Measurements from ENCODE around the gene AGMAT.

The AGMAT gene, protein sequence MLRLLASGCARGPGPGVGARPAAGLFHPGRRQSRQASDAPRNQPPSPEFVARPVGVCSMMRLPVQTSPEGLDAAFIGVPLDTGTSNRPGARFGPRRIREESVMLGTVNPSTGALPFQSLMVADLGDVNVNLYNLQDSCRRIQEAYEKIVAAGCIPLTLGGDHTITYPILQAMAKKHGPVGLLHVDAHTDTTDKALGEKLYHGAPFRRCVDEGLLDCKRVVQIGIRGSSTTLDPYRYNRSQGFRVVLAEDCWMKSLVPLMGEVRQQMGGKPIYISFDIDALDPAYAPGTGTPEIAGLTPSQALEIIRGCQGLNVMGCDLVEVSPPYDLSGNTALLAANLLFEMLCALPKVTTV

DNA sequence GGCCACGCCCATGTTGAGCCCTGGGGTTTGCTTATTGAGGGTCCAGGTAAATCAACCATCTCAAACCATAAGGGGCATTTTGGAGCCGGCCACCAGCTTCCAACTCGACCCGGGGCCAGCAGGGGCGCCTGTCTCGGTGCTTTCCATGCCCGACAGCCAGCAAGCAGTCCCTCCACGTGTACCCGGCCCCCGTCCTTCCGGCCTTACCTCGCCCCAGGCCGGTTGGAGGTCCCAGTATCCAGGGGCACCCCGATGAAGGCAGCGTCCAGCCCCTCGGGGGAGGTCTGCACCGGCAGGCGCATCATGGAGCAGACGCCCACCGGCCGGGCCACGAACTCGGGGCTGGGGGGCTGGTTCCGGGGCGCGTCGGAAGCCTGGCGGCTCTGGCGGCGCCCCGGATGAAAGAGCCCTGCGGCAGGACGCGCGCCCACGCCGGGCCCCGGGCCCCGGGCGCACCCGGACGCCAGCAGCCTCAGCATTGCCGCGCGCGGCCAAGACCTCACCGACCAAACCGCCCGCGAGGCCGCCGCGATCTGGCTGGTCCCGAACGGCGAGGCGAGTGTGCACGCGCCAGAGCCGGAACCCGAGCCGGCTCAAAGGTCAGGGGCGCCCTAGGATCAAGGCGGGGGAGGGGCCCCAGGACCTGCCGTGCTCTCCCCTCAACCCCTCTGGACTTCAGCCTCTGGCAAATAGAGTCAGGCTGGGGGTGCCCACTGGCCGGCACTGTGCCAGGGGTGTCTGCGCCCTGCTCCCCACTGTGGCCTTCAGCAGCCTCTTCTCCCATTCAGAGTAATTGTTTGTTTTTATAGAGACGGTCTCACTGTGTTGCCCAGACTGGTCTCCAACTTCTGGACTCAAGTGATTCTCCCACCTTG is at the start of gene AGMAT:
TSS of gene AGMAT (minus strand) at position 563 of the 875 bp plus-strand sequence. CDS start at position 479, 84 bp downstream.
- DNase-seq, result peak; percentile 72

DNA sequence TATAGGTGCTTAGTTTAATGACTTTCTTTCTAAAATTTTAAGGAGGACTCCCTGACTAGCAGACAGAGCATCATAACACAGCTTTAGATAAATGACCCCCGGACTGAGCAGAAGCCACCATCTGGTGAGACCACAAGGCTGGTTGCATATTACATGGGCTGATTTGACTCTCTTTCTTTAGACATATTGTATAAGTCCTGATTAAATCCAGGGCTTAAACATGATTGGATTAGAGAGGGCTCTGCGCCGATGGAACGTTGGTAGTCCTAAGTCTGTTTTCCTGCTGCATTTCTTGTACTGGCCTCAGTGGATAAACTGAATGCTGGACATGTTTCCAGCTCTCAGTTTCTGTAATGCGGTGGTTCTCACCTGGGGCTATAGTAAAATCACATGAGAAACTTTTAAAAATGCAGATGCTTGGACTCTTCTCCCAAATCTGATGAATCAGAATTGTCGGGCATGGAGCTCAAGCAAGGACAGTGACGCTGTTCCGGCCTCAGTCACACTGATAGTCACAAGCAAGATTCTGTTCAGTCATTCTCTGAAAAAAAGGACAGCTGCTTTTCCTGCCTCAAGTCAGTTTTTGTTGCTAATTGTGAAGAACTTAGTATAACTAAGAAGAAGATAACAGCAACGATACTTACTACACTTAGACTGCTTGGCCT is 49.0 kb upstream of the AGMAT start:
- DNase-seq, result no peak

DNA sequence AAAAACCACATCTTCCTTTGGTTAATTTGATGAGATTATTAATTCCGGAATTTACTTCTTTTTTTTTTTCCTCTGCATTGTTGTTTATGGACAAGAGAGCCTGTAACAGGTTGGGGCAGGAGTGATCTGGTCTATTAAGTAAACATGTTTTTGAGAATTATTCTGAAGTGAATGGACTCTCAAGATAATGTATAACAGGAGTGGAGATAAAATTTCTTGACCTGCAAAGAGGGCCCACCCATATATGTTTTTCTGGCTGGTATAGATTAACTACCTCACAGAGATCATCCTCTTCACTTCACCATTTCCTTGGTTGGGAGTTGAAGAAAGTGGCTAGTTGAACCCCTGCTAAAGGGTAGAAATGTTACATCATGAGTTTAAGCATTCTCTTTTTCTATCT is 43.2 kb upstream of the AGMAT start:
- no peak for DNase-seq

DNA sequence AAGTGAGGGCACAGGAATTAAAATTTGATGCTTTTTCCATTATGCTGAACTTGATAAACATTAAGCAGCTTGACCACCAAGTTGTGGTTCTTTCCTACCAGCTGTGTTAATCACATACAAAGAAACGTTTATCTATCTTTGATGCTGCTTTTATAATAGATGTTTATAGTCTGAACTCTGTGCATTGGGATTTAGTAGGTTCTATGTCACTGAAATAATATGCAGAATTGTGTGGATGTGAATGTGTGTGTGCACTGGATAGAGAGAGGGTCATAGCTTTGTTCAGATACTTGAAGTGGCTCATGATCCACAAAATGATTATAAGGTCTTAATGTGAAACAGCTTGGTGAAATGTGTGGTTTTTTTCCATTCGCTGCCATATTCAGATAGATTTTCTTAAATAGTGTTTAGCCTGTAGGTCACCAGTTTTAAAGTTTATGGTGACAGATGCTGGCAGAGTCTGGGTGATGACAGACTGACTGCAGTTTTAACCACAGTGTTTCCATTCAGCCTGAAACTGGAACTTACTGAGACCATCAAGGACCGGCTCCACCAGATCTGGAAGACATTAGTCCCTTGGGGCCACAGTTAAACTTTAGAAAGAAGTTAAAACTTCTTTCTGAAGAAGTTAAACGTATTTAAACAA is 42.6 kb upstream of the AGMAT start:
- DNase-seq, result no peak

DNA sequence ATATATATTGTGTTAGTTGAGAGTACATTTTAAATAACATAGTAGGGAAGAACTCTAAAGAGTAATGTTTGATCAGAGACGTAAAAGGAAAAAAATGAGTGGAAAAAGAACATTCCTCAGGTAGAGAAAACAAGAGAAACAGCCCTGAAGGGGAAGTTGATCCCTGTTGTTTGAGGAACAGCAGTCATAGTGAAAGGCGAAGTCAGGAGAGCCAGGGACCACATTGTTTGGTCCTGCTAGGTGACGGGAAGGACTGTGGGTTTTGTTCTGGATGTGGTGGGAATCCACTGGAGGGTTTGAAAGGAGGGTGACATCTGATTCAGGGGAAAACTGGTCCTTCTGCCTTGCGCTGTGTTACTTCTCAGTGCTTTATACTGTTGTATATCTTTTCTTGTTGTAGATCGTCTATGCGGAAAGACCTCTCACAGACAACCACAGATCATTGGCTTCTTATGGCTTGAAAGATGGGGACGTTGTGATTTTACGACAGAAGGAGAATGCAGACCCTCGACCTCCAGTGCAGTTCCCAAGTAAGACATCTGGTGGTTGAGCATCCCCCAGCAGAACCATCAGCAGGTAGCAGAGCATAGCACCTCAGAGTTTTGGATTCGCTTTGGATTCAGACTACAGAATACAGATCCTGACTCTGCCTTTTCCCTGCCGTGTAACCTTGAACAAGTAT is 41.6 kb upstream of the AGMAT start:
- no peak for DNase-seq

DNA sequence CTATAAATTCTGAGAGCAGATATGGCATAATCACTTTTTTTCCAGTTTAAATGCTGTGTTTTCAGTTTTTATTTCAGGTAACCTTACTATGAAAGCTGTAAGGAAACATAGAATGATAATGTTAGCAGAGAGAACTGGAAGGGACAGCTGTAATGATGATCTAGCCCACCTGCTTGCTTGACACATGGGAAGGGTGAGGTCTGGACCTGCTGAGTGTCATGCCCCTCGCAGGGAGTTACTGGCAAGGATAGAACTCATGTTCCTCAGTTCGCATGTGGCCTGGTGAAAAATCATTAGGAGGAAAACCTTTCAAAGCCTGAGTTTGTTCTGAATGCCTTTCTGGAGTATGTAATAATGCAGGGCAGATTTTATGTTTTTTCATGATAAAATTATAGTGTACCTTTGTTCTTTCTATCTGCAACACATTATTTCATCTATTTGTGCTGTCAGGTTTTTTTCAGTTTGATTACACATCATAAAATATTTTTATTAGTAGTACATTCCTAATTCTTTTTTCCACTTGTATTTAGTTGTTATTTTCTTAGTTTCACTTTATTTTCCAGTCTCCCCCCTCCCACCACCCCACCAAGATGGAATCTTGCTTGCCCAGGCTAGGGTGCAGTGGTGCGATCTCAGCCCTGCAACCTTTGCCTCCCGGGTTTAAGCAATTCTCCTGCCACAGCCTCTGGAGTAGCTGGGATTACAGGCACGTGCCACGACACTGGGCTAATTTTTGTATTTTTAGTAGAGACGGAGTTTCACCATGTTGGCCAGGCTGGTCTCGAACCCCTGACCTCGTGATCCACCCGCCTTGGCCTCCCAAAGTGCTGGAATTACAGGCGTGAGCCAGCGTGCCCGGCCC is 40.4 kb upstream of the AGMAT start:
- DNase-seq, result no peak

DNA sequence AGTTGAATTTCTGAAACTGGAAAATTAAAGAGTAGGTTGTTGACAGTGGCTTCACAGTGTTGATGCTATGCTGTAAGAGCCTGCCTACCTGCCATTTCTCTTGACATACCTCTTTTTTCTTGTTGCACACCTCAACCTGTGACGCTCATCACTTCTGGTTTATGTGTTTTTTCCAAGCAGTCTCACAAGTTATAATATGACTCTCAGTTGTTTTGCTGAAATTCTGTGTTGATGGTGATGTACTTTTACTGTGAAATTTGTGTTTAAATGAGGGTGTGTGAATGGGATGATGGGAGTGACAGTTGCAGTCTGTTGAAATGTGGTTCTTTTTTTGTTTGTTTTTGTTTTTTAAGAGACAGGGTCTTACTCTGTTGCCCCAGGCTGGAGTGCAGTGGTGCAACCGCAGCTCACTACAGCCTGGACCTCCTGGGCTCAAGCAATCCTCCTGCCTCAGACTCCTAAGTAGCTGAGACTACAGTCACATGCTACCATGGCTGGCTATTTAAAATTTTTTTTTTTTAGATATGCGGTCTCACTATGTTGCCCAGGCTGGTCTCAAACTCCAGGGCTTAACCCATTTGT is 39.4 kb upstream of the AGMAT start:
- DNase-seq, result no peak

DNA sequence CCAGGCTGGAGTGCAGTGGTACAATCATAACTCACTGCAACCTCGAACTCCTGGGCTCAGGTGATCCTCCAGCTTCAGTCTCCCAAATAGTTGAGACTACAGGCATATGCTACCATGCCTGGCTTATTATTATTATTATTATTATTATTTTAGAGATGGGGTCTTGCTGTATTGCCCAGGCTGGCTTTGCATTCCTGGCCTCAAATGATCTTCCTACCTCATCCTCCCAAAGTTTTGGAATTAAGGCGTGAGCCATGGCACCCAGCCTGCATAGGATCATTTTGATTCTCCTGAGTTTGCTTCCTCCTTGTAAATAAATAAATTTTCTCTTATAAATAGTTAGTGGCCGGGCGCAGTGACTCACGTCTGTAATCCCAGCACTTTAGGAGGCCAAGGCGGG is 38.6 kb upstream of the AGMAT start:
- DNase-seq, result no peak

DNA sequence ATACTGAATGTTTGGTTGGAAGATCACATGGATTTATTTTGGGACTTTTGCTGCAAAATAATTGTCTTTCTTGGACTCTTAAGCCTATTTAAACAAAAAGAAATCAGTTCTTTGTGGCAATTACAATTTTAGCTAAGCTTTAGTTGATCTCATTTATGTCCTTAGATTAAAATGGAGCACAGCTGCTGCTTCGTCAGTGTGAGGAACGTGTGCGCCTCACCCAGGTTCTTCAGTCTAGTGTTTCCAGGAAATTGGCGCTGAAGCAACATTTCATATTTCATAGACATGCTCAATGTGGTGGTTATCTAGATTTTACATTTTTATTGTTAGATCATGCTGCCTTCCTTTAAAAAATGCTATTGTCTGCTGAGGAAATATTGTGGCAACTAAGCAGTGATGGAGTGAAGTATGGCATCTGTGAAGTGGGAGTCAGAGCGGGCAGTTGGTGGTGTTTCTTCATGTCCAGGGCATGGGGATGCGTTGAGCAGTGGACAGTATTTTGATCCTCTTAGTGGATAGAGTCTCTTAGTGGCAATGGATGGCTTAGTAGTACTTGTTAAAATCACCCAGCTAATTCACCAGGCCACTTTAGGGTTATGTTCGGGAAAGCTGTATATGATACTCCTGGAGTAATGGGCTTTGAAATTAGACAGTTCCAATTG is 38.0 kb upstream of the AGMAT start:
- DNase-seq, result no peak

DNA sequence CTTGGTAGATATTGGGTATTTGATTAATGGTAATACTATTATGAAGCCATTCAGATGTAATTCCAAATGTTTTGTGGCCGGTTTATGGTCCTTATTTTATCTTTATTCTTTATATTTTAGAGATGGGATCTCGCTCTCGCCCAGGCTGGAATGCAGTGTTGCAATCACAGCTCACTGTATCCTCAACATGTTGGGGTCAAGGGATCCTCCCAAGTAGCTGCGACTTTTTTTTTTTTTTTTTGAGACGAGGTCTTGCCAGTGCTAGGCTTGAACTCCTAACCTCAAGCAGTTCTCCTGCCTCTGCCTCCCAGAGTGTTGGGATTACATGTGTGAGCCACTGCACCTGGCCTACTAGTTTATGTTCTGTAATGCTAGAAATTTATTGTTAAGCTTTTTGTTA is 37.1 kb upstream of the AGMAT start:
- no peak for DNase-seq

DNA sequence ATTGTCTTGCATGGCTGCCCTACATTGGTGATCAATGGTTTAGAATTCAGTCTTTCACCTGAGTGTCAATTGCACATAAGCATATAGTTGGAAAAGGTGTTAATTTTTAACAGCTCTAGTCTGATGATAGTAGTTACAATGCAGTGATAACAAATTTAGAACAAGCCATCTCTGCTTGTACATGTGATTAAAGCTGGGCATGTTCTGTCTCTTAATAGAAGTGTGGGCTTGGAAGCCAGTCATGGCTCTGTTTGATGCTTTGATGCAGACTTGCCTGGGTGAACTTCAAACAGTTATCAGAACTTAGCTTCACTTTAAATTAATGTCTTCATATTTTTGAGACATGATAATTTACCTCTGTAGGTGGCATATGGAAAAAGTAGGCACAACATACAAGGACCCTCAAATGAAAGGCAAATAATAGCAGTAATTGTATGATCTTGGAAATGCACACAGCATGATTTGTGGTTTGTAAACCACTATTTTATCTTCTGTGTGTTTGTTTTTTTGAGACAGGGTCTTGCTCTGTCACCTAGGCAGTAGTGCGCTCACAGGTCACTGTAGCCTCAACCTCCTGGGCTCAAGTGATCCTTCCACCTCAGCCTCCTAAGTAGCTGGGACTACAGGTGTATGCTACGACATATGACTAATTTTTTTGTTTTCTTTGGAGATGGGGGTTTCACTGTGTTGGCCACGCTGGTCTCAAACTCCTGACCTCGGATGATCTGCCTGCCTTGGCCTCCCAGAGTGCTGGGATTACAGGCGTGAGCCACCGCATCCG is 36.2 kb upstream of the AGMAT start:
- DNase-seq, result no peak

DNA sequence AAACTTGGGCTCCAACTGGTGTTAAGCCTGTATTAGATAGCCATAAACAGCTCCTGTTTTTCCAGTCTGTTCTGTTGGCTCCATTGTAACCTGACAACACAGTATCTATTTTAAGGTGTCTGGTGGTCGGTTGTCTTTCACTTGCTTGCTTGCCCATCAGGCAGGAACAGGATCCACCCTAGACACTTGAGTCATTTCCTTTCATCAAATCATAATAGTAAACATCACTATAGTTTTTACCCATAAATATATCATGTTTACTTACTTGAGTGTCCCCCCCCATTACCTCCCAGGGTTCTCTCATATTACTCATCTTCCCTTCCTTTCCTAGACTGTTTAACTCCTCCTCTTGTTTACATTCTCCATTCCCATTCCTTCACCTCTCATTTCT is 35.3 kb upstream of the AGMAT start:
- DNase-seq, result no peak

DNA sequence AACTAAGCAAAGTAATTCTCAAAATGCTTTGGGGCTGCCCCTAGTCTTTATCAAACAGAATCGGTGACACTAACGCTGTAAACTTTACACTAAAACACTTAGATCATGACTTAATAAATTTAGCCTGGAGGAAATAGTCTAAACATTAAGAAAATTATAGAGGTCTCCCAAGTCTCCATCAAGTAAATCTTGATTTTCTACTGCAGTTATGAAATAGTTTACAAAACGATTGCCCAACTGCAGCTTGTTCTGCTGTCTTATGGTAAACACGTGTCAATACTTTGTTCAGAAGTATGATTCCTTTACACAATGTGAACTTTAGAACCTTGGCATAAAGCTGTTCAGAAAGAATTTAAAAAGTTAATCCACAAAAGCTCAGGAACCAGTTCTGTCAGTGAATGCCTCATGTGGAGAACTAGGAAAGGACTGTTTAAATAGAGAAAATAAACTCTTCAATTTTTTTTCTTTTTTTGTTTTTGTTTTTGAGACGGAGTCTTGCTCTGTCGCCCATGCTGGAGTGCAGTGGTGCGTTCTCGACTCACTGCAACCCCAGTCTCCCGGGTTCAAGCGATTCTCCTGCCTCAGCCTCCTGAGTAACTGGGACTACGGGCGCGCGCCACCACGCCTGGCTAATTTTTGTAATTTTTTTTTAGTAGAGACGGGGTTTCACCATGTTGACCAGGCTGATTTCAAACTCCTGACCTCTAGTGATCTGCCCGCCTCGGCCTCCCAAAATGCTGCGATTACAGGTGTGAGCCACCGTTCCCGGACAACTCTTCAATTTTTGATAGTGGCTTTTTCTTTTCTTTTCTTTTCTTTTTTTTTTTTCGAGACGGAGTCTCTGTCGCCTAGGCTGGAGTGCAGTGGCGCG is 34.0 kb upstream of the AGMAT start:
- no peak for DNase-seq

DNA sequence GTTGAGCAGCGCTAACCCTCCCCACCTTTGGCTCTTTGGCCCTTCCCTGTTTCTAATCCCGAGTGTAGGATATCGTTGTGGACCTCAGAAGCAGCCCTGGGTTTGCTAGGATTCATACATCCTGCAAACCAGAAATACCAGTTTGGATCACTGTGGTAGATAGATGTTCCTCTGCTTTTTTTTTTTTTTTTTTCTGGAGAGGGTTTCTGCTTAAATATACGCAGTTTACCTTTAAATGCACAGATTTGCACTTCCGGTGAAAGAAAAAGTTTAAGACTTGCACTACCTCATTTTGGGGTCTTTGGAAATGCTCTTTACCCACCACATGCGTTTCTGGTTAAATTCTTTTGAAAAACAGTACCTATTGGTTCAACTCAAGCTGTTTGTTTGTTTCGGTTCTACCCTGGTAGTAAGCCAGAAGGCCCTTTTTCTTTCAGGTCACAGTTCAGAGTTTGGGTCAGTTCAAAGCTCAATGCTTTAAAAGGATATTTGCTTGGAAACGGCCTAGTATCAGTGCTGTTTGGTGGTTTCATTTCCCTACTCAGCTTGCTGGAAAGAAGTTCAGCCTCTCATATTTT is 33.3 kb upstream of the AGMAT start:
- DNase-seq, result no peak

DNA sequence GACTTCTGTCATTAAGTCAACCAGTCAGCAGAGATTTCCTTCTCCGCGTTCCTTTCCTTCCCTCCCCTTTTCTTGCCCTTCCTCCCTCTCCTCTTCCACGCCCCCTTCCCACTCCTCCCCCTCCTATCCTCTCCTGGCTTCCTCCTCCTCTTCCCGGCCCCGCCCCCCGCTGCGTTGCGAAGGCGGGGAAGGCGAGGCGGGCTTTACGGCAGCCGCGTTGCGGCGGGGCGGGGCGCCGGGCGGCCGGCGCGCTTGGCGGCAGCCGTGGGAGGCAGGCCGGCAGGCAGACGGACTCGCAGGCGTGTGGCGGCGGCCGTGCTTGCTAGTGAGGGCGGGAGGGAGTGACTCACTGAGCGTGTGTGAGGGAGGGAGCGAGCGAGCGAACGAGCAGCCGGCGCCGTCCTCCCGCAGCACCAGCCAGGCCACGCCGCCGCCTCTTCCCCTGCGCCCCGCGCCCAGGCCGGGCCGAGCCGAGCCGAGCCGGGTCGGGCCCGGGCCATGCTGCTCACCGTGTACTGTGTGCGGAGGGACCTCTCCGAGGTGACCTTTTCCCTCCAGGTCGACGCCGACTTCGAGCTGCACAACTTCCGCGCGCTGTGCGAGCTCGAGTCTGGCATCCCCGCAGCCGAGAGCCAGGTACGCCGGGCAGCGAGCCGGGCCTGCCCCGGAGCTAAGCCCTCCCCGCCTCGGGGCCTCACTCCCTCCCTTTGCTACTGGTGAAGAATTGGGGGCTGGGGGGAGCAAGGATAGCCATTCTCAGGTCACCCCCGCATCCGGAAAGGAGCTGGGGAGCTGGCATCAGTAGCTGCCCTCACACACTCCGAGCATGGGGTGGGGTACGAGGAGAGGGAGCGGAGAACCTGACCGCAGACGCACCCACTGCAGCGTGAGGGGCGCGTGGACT is 32.6 kb upstream of the AGMAT start, which contains the start of gene DDI2:
TSS of gene DDI2 (plus strand) at position 286 of the 904 bp plus-strand sequence. CDS start at position 499, 213 bp downstream.
- DNase-seq, result peak; percentile 90

DNA sequence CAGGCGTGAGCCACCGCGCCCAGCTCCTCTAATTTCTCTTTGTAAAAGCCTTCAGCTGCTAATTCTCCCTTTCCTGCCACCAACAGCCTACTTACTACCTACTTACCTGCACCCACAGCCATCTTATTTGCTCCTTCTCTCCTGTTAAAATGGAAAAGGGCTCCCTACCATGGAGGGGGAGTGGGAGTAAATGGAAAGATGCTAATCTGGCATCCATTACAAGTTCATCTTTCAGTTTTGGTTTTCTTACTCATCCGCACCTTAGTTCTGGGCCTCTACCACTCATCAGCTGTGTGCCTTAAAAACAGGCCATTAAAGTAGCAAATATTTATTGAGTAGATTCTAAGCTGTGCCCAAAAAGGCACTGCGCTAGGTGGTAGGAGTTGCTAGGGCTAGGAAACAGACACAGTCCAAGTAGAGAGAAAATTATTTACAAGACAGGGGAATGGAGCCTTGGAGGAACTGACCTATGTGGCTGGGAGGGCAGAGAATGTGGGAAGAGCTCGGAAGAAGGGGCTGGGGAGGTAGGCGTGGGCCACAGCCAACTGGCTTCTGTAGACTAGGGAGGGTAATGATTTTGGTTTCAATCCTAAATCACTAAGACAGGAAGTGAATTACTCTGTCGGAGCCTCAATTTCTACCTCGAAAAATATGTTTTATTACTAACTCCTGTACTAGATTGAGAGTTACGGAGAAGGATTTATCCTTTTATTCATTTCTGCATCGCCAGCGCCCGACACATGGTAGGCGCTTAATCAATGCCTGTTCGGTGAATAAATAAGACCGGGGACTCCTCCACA is 31.7 kb upstream of the AGMAT start:
- DNase-seq, result no peak

Data from retina (tissue), 1 donor.